T-helper 17 cell (primary cell): ENCODE data around the gene IFRD2. TPM values are rescaled to one million over a fixed set of nuclear protein-coding genes. Genes with fewer than 3 reads are reported as not detected.
"Not testable (repeated sequence)": the region's sequence is repeated elsewhere in the genome, so short reads cannot be mapped to it uniquely, and the experiment has no call there.

Experiments used
- ATAC-seq: fragments of 150-1000 bp; cut with Tn5 transposase; 2 replicates; pipeline ENCODE4 v1.10.0; 2021; ENCODE audit warnings: mild to moderate bottlenecking, moderate library complexity
- DNase-seq, 3 donors: peaks; one replicate each; pipeline versions ENCODE4 v3.0.0 to v3.0.0-alpha.2; 2020 to 2021
- H3K9me3 ChIP-seq: one replicate; pipeline ENCODE4 v1.7.0; 2013; ENCODE audit warnings: low read length, mild to moderate bottlenecking; ENCODE audit not compliant: control insufficient read depth, poor library complexity, severe bottlenecking
- H3K27ac Mint-ChIP-seq: one replicate; pipeline ENCODE4 v1.8.0; 2022; ENCODE audit warnings: mild to moderate bottlenecking, moderate library complexity, mixed read lengths
- H3K27me3 Mint-ChIP-seq: one replicate; pipeline ENCODE4 v1.8.0; 2022; ENCODE audit warnings: mixed read lengths
- H3K36me3 Mint-ChIP-seq: one replicate; pipeline ENCODE4 v1.8.0; 2022; ENCODE audit warnings: low read depth, mixed read lengths
- H3K4me1 Mint-ChIP-seq: one replicate; pipeline ENCODE4 v1.8.0; 2022; ENCODE audit warnings: mild to moderate bottlenecking, mixed read lengths
- H3K4me3 Mint-ChIP-seq: one replicate; pipeline ENCODE4 v1.8.0; 2022; ENCODE audit warnings: mild to moderate bottlenecking, moderate library complexity, mixed read lengths
- total RNA-seq, 4 donors: library from RNA in 2 of 4; stranded (reverse) in 2 of 4; gene quantifications; one replicate each; pipeline ENCODE4 v1.2.3 and lab custom pipeline; 2022 to 2026

The IFRD2 gene
- total RNA-seq, 2 donors from 2014 or later: 46.7 to 49.2 TPM

DNA sequence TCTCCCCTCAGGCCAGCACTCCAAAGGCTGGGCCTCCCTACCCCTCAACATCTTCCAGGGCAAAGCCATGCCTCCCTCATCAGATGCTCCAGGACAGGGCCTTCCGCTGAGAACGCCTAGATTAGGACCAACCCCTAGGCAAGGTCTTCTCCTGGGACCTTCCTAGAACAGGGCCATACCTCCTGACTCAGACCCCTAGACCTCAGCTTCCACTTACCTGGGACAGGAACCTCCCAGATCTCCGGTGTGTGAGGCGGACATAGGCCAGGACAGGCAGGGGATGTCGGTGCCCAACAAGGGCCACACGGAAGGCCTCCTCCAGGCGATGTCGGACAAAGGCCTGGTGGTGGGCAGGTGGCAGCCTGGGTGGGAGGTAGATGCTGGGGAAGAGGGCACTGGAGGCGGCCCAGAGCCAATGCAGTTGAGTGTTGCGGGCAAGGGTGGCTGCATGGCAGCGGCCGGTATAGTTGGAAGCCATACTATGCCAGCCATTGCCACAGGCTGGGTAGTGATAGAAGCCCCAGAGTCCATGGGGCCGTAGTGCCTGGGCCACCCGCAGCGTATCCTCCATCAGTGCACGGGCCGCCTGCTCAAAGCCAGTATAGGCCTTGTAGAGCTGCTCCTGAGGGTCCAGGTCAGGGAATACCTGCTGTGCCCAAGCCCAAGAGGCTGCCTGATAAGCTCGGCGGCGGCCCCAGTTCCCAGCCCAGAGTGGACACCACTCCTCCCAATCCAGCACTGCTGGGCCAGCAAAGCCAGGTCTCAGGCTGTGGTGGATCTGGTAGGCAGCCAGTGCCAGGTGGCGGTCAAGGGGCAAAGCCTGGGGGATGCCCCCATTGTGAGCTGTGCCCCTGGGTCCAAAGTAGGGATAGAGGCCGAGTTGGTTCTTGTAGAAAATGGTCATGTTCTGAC is 2.5 kb upstream of the IFRD2 start:
- no peak for ATAC-seq
- Mint-ChIP-seq H3K4me1 (peaks cover 25% of the 10 kb centered on the region), H3K36me3 (no peaks in the 10 kb centered on the region), H3K27ac (no peak overlapping the region), H3K27me3 (no peaks in the 10 kb centered on the region), H3K4me3 (no peak overlapping the region)
- H3K9me3 ChIP-seq: no peaks in the 10 kb centered on the region
- DNase-seq: peak in 1 of 3 donors; percentile 3

DNA sequence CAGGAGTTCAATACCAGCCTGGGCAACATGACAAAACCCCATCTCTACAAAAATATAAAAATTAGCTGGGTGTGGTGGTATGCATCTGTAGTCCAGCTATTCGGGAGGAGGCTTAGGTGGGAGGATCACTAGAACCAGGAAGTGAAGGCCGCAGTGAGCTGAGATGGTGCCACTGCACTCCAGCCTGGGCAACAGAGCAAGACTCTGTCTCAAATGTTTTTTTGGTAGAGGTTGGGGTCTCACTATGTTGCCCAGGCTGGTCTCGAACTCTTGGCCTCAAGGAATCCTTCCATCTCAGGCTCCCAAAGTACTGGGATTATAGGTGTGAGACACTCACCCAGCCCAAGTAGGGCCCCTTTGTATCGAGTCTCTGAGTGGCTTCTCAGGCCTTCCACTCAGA is 1.9 kb upstream of the IFRD2 start:
- no peaks in the 10 kb centered on the region for H3K9me3 ChIP-seq
- H3K4me1 Mint-ChIP-seq: peaks cover 24% of the 10 kb centered on the region
- ATAC-seq (no peak), DNase-seq (no peak)
- no peak overlapping the region for H3K27ac Mint-ChIP-seq
- no peaks in the 10 kb centered on the region for H3K36me3 Mint-ChIP-seq
- no peaks in the 10 kb centered on the region for H3K27me3 Mint-ChIP-seq
- no peak overlapping the region for H3K4me3 Mint-ChIP-seq

DNA sequence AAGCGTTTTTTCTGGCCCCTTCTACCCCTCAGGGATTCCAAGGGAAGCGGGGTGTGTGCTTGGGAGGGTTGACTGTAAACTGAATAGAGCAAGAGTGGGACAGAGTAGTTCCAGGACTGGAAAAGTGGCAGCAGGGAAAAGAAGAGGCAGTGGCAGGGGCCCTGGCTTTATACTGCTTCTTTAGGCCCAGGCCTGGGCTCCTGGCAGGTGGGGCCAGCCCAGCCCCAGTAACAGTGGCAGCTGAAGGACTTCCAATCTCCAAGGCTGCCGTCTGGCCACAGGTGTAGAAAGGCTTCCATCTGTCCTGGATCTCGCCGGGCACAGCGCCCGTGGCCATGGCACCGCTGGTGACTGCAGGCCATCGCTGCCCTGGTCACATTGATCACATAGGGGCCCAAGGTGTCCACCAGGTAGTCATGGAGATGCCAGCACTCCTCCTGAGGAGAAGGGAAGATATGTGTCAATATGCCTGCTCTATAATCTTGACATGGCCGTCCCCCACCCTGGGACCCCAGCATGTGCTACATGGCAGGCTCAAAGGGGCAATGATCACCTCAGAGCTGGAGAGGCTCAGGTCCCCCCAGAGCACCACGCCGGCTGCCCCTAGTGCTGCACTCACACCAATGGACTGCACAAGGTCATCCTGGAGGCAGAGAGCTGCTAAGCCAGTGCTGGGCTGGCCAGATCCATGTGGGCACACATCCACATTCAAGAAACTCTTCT is 1.0 kb upstream of the IFRD2 start:
- Mint-ChIP-seq H3K27me3 (no peaks in the 10 kb centered on the region), H3K36me3 (no peaks in the 10 kb centered on the region), H3K4me1 (peaks cover 18% of the 10 kb centered on the region), H3K27ac (peak overlapping the region; percentile 89), H3K4me3 (peak overlapping the region; percentile 92)
- DNase-seq (no peak), ATAC-seq (no peak)
- no peaks in the 10 kb centered on the region for H3K9me3 ChIP-seq

DNA sequence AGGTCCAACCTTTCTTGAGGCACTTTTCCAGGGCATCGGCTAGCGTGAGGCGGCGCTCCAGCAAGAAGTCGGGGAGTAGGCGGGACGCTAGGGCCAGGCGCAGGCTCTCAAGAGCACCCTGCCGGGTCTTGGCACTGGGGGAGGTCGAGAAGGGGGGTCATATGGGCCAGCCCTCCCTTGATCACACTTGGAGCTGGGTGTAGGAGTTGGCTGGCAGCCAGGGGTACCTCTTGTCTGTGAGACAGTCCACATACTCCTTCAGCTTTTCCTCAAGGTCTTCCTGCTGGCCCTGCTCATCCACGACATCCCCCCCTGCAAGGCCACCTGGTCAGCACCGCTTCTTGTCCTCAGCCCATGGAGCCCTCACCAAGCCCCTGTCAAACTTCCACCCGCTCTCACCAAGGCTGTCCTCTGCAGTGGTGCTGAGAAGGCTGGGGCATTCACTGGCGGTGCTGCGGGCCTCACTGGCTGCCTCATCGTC is 2.0 kb downstream of the IFRD2 start:
- Mint-ChIP-seq H3K27me3 (no peaks in the 10 kb centered on the region), H3K4me1 (peaks cover 14% of the 10 kb centered on the region), H3K4me3 (no peak overlapping the region), H3K27ac (no peak overlapping the region), H3K36me3 (no peaks in the 10 kb centered on the region)
- no peaks in the 10 kb centered on the region for H3K9me3 ChIP-seq
- ATAC-seq (no peak), DNase-seq (no peak)

DNA sequence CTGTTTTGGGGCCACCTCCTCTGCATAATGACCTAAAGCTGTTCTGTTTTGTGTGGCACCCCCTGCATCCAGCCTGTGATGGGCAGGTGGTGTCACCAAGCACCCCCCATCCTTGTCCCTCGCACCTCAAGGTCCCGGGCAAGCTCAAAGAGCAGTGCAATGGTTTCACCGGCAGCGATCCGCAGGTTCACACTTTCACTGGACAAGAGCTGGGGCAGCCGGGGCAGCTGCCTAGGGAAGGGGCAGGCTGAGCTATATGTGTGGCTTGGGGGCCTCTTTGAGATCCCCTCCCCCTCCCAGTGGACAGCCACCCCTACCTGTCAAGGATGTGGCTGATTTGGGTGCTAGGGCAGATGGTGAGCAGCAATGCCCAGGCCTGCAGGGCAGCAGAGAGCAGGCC is 3.1 kb downstream of the IFRD2 start:
- no peak overlapping the region for H3K27ac Mint-ChIP-seq
- no peaks in the 10 kb centered on the region for H3K36me3 Mint-ChIP-seq
- ATAC-seq (no peak), DNase-seq (no peak)
- H3K9me3 ChIP-seq: no peaks in the 10 kb centered on the region
- no peak overlapping the region for H3K4me3 Mint-ChIP-seq
- H3K27me3 Mint-ChIP-seq: no peaks in the 10 kb centered on the region
- H3K4me1 Mint-ChIP-seq: peaks cover 14% of the 10 kb centered on the region

DNA sequence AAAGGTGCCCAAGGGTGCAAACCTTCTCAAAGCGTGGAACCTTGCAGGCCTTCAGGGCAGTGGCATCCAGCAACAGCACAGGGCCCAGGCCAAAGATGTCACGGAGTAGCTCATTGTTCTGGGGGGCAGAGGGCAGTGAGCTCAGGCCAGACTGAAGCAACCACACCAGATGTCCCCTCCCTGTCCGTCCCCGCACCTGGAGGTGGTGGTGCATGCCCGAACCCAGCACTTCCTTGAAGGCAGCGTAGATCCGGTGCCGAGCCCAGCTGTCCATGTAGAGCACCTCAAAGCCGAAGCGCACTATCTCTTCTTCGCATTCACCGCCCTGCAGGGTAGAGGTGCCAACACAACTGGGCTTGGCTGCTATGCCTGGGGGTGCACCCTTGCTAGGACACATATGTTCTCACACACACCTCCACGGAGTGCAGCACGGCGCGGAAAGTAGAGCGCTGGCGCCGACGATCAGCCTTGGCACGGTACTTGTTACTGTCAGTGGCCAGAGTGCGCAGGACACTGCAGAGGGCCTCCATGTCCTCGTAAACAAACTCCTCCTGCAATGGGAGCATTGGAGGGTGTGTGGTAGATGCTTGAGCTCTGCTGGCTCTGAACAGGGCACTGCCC is 3.7 kb downstream of the IFRD2 start:
- ATAC-seq (no peak), DNase-seq (no peak)
- no peak overlapping the region for H3K27ac Mint-ChIP-seq
- no peaks in the 10 kb centered on the region for H3K9me3 ChIP-seq
- peaks cover 14% of the 10 kb centered on the region for H3K4me1 Mint-ChIP-seq
- H3K4me3 Mint-ChIP-seq: no peak overlapping the region
- no peaks in the 10 kb centered on the region for H3K36me3 Mint-ChIP-seq
- H3K27me3 Mint-ChIP-seq: no peaks in the 10 kb centered on the region

DNA sequence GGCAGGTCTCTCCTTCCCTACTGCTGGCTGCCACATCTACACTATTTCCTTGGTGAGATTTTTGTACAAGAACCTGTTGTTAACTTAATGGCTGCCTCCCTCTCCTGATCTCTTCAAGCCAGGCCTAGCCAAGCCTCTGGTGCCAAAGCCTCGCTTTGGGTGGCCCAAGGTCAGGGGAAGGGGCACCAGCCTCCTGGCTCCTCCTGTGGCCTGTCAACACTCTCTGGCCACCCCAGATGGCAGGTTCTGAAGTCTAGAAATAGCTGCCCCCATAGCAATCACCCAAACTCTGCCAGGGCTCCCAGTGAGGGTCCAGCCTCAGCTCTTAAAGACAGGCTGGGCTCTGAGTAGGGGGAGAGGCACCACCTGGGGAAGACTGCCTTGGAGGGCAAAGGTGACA is 5.0 kb downstream of the IFRD2 start:
- Mint-ChIP-seq H3K27me3 (no peaks in the 10 kb centered on the region), H3K4me1 (peaks cover 7% of the 10 kb centered on the region), H3K36me3 (no peaks in the 10 kb centered on the region), H3K27ac (no peak overlapping the region), H3K4me3 (no peak overlapping the region)
- DNase-seq (no peak), ATAC-seq (no peak)
- H3K9me3 ChIP-seq: no peaks in the 10 kb centered on the region

DNA sequence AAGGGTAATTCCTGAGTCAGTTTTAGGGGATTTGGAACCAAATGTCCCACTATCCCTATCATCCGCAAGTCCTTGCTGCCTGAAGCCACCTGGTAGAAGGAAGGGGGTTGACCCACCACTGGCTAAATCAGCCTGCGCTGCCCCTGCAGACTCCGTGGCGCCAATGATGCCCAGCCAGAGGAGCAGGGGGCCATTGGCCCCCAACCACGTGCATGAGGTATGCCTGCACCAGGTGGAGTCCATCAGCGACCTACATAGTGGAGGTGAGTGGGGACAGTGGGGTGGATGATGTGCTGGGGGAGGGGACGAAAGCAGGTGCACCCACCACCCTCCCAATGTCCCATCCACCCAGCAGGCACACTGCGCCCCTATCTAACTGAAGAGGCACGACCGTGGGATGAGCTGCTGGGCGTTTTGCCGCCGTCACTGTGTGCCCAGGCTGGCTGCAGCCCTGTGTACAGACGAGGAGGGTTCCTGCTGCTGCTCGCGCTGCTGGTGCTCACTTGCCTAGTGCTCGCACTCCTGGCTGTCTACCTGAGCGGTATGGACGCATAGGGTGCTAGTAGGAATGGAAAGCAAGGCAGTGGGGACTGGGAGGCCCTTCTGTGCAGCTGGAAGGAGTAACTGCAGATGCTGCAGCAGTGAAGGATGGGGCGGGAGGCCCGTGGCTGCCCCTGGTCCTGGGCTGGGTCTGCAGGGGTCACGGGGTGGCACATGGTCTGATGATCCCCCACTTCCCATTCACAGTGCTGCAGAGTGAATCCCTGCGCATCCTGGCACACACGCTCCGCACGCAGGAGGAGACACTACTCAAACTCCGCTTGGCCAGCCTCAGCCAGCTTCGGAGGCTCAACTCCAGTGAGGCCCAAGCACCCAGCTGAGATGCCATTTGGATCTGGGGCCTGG is 5.7 kb downstream of the IFRD2 start:
- Mint-ChIP-seq H3K36me3 (no peaks in the 10 kb centered on the region), H3K4me3 (no peak overlapping the region), H3K4me1 (peaks cover 7% of the 10 kb centered on the region), H3K27ac (no peak overlapping the region), H3K27me3 (no peaks in the 10 kb centered on the region)
- no peaks in the 10 kb centered on the region for H3K9me3 ChIP-seq
- no peak for ATAC-seq
- no peak for DNase-seq

DNA sequence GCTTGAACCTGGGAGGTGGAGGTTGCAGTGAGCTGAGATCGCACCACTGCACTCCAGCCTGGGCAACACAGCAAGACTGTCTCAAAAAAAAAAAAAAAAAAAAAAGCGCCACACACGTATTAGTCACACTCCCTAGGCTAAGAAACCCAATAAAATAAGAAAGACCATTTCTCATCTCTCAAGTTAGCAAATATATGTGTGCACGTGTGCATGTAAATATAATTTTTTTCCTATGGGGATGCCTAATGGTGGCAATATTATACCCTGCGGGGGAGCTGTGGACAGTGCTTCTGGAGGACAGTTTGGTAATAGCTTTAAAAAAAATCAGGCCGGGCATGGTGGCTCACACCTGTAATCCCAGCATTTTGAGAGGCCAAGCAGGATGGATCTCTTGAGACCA is 8.1 kb downstream of the IFRD2 start:
- not testable (repeated sequence) for DNase-seq, H3K4me1 Mint-ChIP-seq, ATAC-seq, H3K9me3 ChIP-seq, H3K36me3 Mint-ChIP-seq, H3K4me3 Mint-ChIP-seq, H3K27ac Mint-ChIP-seq, H3K27me3 Mint-ChIP-seq

DNA sequence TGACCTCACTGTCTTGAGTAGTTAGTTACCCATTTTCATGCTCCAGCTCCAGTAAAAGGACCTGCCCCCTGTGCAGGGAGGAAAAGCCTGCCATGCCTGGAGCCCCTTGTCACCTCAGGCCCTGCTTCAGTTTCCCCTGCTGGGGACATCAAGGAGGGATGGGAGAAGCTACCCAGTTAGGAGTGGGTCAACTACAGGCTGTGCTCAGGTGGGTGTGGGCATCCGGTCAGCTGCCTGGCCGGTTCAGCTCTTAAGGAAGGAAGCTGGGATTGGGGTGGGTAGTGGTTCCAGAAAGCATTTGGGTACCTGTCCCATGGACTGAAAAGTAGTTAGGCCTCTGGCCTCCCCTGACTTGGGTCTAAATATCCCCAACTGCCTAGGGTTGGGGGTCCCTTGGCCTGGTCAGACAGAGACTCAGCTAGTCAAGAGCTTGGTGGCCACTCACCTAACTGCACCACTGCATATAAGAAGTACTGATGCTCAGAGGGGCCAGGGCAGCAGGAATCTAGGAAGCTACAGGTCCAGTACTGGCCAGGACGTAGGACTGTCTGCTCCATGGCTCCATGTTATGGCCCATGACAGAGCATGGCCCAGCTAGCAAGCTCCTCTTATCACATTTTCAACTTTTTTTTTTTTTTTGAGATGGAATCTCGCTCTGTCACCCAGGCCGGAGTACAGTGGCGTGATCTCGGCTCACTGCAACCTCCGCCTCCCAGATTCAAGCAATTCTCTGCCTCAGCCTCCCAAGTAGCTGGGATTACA is 12.8 kb downstream of the IFRD2 start:
- Mint-ChIP-seq H3K36me3 (peaks cover 2% of the 10 kb centered on the region), H3K27me3 (peaks cover 19% of the 10 kb centered on the region), H3K4me3 (no peak overlapping the region), H3K27ac (no peak overlapping the region), H3K4me1 (peaks cover 10% of the 10 kb centered on the region)
- DNase-seq: no peak
- H3K9me3 ChIP-seq: no peaks in the 10 kb centered on the region
- no peak for ATAC-seq

DNA sequence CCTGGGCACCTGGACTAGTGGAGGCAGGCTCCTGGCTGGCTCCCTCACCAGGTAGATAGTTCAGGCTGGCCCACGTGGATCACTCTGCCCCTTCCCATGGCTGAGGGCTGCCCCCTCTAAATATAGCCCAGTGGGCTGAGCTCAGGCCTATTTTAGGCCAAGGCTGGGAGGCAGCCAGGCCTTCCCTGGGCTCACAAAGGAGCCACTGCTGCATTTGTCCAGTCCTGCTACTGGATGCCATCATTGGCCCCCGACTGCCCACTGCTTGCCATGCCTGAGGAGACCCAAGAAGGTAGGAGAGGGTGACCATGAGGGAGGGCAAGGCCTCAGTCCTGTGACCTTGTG is 13.4 kb downstream of the IFRD2 start, which contains the start of gene LSMEM2:
Gene LSMEM2 (plus strand): TSS at position 208 of the 345 bp plus-strand sequence. CDS start 27 bp downstream, at position 235.
- ATAC-seq (no peak), DNase-seq (no peak)
- Mint-ChIP-seq H3K4me3 (no peak within 1 kb of the TSS), H3K4me1 (peaks cover 14% of the 10 kb centered on the region), H3K27ac (no peak within 1 kb of the TSS), H3K27me3 (peaks cover 25% of the 10 kb centered on the region), H3K36me3 (peaks cover 5% of the 10 kb centered on the region)
- H3K9me3 ChIP-seq: no peaks in the 10 kb centered on the region
